Femur (tissue), 1 donor: ENCODE measurements around the gene SLC23A3.

Experiments
- DNase-seq: peaks from one replicate; pipeline ENCODE4 v3.0.0-alpha.2; 2017

SLC23A3 gene

GRCh38 chr2:219140722-219141121 is 29.1 kb downstream of the SLC23A3 start:
- DNase-seq, result no peak

DNA sequence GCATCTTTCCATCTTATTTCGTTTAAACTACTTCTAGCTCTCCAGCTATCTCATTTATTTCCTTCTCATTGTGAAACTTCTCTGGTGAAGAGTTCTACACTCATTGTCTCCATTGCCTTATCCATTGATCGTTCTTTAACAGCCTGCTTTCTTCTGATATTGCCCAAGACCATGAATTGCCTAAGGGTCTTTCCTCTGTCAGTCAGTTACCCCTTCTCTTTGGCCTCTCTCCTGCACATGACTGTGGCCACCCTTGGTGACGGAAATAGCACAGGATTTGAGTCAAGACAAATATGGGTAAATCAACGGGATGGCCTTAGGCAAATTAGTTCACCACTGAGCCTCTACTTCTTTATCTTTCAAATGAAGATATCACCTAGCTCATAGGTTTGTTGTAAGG is 35.9 kb downstream of the SLC23A3 start:
- no peak for DNase-seq

GRCh38 chr2:219131744-219132143 is 38.1 kb downstream of the SLC23A3 start:
- no peak for DNase-seq

GRCh38 chr2:219131327-219131726 is 38.5 kb downstream of the SLC23A3 start:
- no peak for DNase-seq

GRCh38 chr2:219129589-219129988 is 40.2 kb downstream of the SLC23A3 start:
- peak; percentile 40 for DNase-seq

GRCh38 chr2:219128396-219128795 is 41.4 kb downstream of the SLC23A3 start:
- no peak for DNase-seq

- DNase-seq, result no peak
Measured at GRCh38 chr2:219127037-219127635, 42.7 kb downstream of the SLC23A3 start.

GRCh38 chr2:219126555-219126954 is 43.3 kb downstream of the SLC23A3 start:
- no peak for DNase-seq

DNA sequence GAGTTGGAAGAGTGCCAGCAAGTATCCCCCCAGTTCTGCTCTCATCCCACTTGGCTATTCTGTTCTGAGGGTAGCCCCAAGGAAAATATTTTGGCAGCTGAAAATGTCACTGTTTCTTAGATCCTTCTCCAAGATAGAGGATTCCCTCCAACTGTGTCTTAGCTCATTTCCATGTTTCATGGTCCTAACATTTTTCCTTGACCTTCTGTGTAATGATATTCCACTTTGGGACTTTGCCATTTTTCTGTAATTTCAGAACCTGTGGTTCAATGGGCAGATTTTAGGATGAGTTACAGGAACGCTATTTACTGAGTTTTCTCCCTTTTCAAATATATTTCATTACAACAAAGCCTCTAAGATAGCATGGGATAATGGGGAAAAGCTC is 44.0 kb downstream of the SLC23A3 start:
- DNase-seq, result no peak

DNA sequence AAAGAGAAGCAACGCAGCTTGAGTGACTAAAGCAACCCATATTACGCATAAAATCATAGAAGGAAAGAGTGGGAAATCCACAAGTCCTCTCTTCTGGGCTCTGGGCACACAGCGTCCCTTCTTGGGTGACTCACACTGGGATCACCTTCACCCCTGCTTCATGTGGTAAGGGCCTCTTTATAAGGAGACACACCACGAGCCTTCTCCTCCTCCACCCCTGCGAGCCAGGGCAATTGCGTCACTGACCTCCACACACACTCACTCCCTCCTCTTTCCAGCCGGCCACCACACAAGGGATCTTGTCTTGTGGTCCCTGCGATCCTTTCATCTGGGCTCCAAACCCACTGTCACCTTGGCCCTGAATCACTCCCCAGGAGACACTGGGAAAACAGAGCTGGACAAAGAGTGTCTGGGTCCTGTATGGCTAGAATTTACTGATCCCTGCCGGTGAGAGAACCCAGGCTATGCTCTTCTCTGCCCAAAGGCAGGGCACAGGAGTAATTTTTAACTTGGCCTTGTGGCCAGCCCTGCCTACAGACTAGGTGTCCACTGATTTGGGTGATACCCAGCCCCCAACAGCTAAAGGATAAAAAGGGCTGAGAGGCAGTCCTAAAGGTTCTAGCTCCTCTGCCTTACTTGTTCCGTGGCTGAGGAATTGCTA is 44.5 kb downstream of the SLC23A3 start:
- peak; percentile 66 for DNase-seq

- peak; percentile 33 for DNase-seq
Measured at GRCh38 chr2:219124381-219125110, 45.3 kb downstream of the SLC23A3 start.

DNA sequence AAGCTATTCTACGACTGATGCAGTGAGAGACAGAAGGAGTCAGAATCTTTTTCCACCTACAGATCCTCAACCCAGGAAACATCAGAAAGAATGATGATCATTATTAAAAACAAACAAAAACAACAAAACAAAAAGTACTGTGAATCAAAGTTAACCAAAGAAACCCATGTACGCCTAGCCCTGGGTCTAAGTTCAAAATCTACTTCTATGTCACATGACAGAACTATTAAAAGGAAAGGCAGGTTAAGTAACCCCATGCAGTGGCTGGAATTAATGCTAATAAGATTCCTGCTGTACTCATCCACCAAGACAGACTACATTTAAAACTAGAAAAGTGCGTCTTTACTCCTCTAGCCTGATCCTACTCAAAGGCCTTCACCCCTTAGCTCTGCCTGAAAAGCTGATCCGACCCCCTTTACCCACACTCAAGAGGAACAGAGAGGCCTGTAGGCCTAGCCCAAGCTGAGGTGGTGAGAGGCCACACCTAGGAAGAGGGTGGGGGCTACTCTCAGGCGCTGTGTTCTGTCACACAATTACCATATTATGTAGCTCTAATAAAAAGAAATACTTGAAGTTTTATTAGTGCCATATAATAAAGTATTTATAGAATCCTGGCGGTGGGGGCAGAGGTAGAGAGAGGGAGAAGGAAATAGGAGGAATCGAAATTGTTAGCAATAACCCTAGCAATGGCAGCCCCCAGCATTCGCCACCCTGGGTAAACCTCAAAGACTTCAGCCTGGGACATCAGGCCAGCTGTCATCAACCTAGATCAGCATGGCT is 46.3 kb downstream of the SLC23A3 start:
- no peak for DNase-seq

GRCh38 chr2:219122202-219122980 is 47.4 kb downstream of the SLC23A3 start:
- no peak for DNase-seq

- no peak for DNase-seq
Measured at GRCh38 chr2:219120082-219120481, 49.7 kb downstream of the SLC23A3 start.

- peak; percentile 69 for DNase-seq
Measured at GRCh38 chr2:219119422-219120043, 50.3 kb downstream of the SLC23A3 start.

DNA sequence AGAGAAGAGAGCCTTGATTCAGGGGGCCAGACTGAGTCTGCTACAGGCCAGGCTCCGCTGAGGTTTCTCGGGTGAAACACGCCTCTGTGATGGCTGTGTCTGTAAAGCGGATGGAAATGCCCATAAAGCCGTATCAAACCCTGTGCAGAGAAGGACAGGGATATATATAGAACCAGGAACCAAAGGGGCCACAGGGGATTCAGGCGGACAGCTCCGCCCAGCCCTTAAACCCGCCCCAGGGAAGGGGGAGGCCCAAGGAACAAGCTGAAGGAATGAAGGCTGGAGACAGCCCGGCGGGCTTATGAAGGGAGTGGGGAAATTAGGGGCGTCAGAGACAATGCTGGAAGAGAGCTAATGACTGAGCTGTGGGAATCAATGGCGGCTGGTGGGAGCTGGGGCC is 51.3 kb downstream of the SLC23A3 start:
- peak; percentile 48 for DNase-seq

- DNase-seq, result peak; percentile 38
Measured at GRCh38 chr2:219116776-219117646, 52.8 kb downstream of the SLC23A3 start.

- no peak for DNase-seq
Measured at GRCh38 chr2:219112651-219113338, 57.0 kb downstream of the SLC23A3 start.

DNA sequence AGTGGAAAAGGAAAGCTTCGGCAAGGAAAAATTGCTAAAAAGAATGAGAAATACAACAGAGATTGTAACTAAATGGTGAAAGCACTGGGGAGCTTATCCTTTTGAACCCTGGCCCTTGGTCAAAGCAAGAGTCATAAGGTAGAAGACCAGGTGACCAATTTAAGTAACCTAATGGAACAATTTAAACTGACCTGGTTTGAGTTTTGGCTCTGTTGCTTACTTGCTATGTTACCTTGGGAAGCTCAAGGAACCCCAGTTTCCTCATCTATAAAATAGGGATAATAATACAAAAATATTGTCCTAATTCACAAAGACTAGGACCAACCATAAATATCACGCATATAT is 57.8 kb downstream of the SLC23A3 start:
- DNase-seq, result no peak
